Heart right ventricle (tissue), 16 donors: Measurements from ENCODE around the gene RGP1. TPM values are rescaled to one million over a fixed set of nuclear protein-coding genes. Genes with fewer than 3 reads are reported as not detected.
A peak's percentile ranks its signal among the peaks of the same experiment; 100 is the strongest.

Source experiments
- ATAC-seq, 8 donors: fragments of 200-7000 bp; cut with Tn5 transposase; one replicate each; pipeline ENCODE4 v1.9.1; 2020; ENCODE audit warnings: mild to moderate bottlenecking in 8 of 8, moderate library complexity in 8 of 8, moderate number of reproducible peaks in 1 of 8
- DNase-seq, 2 donors: peaks; one replicate each; pipeline ENCODE4 v3.0.0-alpha.2; 2020
- H3K27ac ChIP-seq, 10 donors: fragments of 200-600 bp; sonication (generic) in 2 of 10; one replicate each; pipeline versions ENCODE4 v1.5.0 to v1.8.0; 2020 to 2022; ENCODE audit warnings: mild to moderate bottlenecking in 3 of 10
- H3K27me3 ChIP-seq, 7 donors: fragments of 200-600 bp; one replicate each; pipeline ENCODE4 v1.8.0; 2021 to 2022; ENCODE audit warnings: mild to moderate bottlenecking in 2 of 7
- H3K36me3 ChIP-seq, 9 donors: fragments of 200-600 bp; sonication (generic) in 1 of 9; one replicate each; pipeline versions ENCODE4 v1.5.0 to v1.8.0; 2020 to 2022; ENCODE audit warnings: mild to moderate bottlenecking in 2 of 9
- H3K4me1 ChIP-seq, 9 donors: fragments of 200-600 bp; sonication (generic) in 1 of 9; one replicate each; pipeline versions ENCODE4 v1.5.0 to v1.8.0; 2020 to 2022; ENCODE audit warnings: mild to moderate bottlenecking in 4 of 9
- H3K4me3 ChIP-seq, 10 donors: fragments of 200-600 bp; sonication (generic) in 2 of 10; one replicate each; pipeline versions ENCODE4 v1.5.0 to v1.8.0; 2020 to 2022; ENCODE audit warnings: mild to moderate bottlenecking in 7 of 10, moderate library complexity in 2 of 10
- H3K9me3 ChIP-seq, 11 donors: fragments of 200-600 bp in 10 of 11; sonication (generic) in 2 of 11; one replicate each; pipeline versions ENCODE4 v1.5.0 to v1.8.0; 2013 to 2022; ENCODE audit warnings: mild to moderate bottlenecking in 2 of 11, control low read depth in 1 of 11, moderate library complexity in 1 of 11
- WGBS, 2 donors: extraction: QIAGEN DNeasy Blood & Tissue Kit; methylation state at CpG; one replicate each; pipeline ENCODE4 v1.1.7; 2013; ENCODE audit warnings: inconsistent platforms in 1 of 2; 5-methylcytosine and 5-hydroxymethylcytosine counted together
- intact Hi-C, 10 donors: fragments of 100-400 bp; cut with DNase I; formaldehyde crosslinking; loops; one replicate each; pipeline versions ENCODE4 v1.11.1 to v1.14.2; 2022
- polyA plus RNA-seq, 2 donors: library from polyadenylated mRNA; stranded (reverse); fragments of 200-250 nt; gene quantifications; one replicate each; pipeline ENCODE4 v1.2.3, GENCODE V29; 2013
- total RNA-seq, 10 donors: library from RNA; stranded (reverse); fragmentation: NEBNext Ultra II Directional in 3 of 10; extraction: Animal tissue kit (Norgen Biotek cat#: 25700) in 3 of 10; gene quantifications; one replicate each; pipeline versions ENCODE4 v1.2.1 to v1.2.4, GENCODE V29; 2021 to 2023
- TF ChIP-seq, protein P1 (sequence below), 9 donors: fragments of 200-600 bp; sonication (generic) in 2 of 9; IDR thresholded peaks; one replicate each; pipeline versions ENCODE4 v1.5.0 to v1.8.0; 2021 to 2022; ENCODE audit warnings: antibody characterized with exemption in 9 of 9, mild to moderate bottlenecking in 5 of 9, moderate library complexity in 1 of 9
- donor health status: Arrhythmogenic right ventricular cardiomyopathy.
- donor health status: ischemic (EF 13 %, LVEDD 7.1; RV severe dilation, severe dysfunction).
- donor health status: healthy with polysubstance abuse.
- donor health status: DM: no; HTN: yes; CAD: no.
- donor health status: DM: no; HTN: no; CAD: no.
- donor health status: ischemic (EF 25% LVEDD 6.9; RV normal size, moderate dysfunction).
- donor health status: ischemic (EF 25% LVEDD 5.7; RV mildly dilated, moderate dysfunction).
- donor health status: healthy.
- donor health status: DM: yes; HTN: yes; CAD: no.
- donor health status: Ischemic cardiomyopathy.
- donor health status: ischemic (EF 35%, LVEDD 5.7; RV mildly dilated, moderate dysfunction).
- donor health status: nonischemic (EF 11% LVEDD 7.7; RV severe dilation, severe dysfunction).
- donor health status: DM: yes; HTN: yes; CAD: no.
- donor health status: PGD.
- donor health status: ischemic (EF 29% LVEDD 5.4; RV normal size, mild dysfunction).
- donor health status: nonischemic (EF 23%, LVEDD 6.1; RV moderate dilation, normal function).

Gene RGP1
- total and polyA plus RNA-seq, 12 donors, result 8.2 to 39.4 (median 32.1) TPM

DNA sequence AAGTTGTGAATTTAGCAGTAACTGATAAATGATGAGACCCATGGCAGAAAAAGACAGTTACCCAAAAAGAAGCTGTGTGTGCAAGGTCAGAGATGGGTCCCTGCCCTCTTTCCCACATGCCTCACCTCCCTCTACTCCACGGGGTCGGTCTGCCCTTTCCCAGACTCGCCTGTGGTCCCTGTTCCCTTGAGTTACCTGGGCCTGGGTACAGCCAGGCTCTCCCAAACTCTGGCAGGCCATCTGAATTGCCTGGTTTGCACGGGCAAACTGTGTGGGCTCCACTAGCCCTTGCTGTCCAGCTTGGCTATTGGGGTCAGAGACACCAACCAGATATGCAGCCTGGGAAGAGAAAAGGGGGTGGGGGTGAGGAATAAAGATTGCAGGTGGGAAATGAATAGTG lies 40.9 kb upstream of the RGP1 start:
- WGBS, 2 donors, result 94 to 99% methylated on average over 4 of the region's 4 CpGs

DNA sequence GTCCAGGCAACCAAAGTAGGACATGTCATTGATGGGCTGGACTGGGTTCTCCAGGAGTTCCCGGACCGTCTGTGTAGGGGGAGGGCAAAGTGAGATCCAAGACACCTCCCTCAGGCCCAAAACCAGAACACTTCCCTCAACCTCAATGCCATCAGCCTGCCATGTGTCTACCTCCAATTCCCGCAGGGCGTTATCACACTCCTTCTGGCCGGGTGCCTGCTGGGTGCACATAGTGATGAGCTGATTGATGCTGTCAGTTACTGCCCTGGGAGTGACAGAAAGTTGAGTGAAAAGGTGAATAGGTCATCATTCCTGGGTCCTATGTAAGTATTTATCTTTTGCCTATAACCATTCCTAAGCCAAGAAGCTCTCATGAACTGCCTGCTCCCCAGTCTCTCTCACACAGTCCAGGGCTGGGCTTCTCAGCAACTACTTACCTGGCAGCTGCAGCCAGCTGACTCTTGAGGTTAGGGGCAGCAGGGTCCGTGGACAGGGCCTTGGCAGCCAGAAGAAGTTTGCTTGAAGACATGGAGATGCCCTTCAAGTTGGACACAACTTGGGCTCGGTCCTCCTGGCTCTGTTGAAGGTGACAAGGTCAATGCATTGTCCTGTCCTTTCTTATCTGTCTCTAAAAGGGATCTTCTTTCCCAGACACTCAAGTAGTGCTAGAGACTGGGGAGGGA lies 38.1 kb upstream of the RGP1 start:
- H3K4me3 ChIP-seq, result no peak overlapping the region
- H3K9me3 ChIP-seq, result no peaks in the 10 kb centered on the region
- no peaks in the 10 kb centered on the region for H3K27me3 ChIP-seq
- 58 to 65% methylated on average over 7 of the region's 7 CpGs for WGBS, 2 donors
- peaks cover 21 to 100% (median 96%) of the 10 kb centered on the region in 9 donors for H3K36me3 ChIP-seq
- intact Hi-C loops, result loop anchor here in 1 of 10 donors (5.0 kb wide), 1 partner anchor 1689 kb away; no protein-coding TSS in a partner anchor
- no peak overlapping the region for H3K27ac ChIP-seq
- no peaks in the 10 kb centered on the region for H3K4me1 ChIP-seq
- ATAC-seq (peak in 2 of 8 donors; percentile 5 to 17), DNase-seq (no peak)
- TF ChIP-seq, protein P1, sequence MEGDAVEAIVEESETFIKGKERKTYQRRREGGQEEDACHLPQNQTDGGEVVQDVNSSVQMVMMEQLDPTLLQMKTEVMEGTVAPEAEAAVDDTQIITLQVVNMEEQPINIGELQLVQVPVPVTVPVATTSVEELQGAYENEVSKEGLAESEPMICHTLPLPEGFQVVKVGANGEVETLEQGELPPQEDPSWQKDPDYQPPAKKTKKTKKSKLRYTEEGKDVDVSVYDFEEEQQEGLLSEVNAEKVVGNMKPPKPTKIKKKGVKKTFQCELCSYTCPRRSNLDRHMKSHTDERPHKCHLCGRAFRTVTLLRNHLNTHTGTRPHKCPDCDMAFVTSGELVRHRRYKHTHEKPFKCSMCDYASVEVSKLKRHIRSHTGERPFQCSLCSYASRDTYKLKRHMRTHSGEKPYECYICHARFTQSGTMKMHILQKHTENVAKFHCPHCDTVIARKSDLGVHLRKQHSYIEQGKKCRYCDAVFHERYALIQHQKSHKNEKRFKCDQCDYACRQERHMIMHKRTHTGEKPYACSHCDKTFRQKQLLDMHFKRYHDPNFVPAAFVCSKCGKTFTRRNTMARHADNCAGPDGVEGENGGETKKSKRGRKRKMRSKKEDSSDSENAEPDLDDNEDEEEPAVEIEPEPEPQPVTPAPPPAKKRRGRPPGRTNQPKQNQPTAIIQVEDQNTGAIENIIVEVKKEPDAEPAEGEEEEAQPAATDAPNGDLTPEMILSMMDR (IDR thresholded peaks at IDR 0.05), result no peak

More for the DNA sequence above, 40.9 kb upstream of the RGP1 start:
- Histone ChIP-seq H3K36me3 (peaks cover 19 to 100% (median 96%) of the 10 kb centered on the region in 9 donors), H3K4me1 (peaks cover 0 to 10% (median 0%) of the 10 kb centered on the region in 9 donors), H3K27me3 (no peaks in the 10 kb centered on the region), H3K4me3 (no peak overlapping the region), H3K9me3 (no peaks in the 10 kb centered on the region), H3K27ac (no peak overlapping the region)
- DNase-seq, result no peak
- intact Hi-C loops, result no loop called here
- TF ChIP-seq, protein P1 (IDR thresholded peaks at IDR 0.05), result no peak
- ATAC-seq, result no peak

DNA sequence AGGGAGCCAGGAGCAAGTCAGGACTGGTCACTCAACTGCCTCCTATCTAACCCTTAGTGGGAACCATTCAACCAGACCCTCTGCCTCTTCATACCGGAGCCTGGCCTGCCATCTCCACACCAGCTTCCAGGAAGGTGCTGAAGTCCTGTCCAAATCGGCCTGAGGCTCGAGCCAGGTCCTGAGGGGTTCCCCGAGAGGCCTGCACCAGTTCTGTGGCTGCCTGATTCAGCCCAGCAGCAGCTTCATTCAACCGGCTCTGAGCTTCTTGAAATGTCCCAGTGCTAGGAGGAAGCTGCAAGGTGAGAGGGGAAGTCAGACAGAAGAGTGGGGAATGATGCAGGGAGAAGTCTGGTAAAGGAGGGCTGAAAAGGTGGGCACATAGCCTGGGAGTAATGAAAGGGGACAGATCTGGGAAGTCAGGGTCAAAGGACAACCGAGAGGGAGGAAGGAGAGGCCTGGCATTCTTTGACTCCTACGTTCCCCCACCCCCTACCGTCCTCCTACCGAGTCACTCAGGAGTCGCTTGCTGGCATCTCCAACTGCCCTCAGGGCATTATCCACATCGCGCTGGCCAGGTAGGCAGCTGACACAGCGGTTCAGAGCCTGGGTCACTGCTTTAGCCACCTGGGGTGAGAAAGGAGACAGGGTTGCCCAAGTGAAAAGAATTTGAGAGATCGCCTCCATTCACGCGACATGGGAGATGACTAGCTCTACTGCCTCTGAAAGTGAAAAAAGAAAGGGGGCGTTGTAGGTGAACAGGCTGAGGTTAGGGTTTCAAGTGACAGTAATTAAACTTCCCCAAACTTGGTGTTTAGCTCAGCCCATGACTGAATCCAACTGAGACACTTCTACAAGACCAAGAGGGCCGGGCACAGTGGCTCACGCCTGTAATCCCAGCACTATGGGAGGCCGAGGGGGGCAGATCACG lies 37.3 kb upstream of the RGP1 start:
- H3K4me1 ChIP-seq, result no peaks in the 10 kb centered on the region
- H3K27ac ChIP-seq, result no peak overlapping the region
- intact Hi-C loops, result loop anchor here in 1 of 10 donors (5.0 kb wide), 1 partner anchor 1689 kb away; no protein-coding TSS in a partner anchor
- DNase-seq (no peak), ATAC-seq (no peak)
- peaks cover 21 to 100% (median 96%) of the 10 kb centered on the region in 9 donors for H3K36me3 ChIP-seq
- no peaks in the 10 kb centered on the region for H3K27me3 ChIP-seq
- H3K4me3 ChIP-seq, result no peak overlapping the region
- TF ChIP-seq, protein P1 (IDR thresholded peaks at IDR 0.05), result no peak
- WGBS, 2 donors, result 86 to 88% methylated on average over 21 of the region's 21 CpGs
- H3K9me3 ChIP-seq, result no peaks in the 10 kb centered on the region

DNA sequence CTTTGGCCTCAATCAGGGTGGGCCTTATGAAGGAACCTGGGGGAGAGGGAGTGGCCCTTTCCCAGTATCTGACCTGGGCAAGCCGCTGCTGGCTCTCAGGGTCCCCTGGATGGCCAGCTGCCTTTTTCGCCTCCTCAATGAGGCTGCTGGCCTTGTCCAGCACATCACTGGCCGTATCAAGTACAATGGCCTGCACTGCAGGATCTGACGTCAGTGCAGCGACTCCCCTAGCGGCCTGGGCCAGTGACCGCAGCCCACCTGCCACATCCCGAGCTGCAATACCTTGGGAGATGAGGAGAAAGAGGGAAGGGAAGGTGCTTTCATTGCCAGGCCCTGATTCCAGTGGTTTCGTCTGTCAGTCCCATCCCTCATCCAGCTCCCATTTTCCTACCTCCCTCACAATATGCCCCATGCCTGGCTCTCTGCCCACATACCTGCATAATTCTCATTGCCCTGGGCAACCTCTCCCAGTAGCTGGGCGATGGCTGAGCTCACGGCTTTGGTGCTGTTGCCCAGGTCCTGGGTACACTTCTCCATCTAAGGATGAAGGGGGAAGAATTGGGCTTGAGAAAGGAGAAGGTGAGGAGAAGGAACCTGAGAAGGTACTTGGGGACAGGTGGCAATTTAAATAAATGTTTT lies 36.2 kb upstream of the RGP1 start:
- WGBS, 2 donors, result 84 to 92% methylated on average over 11 of the region's 11 CpGs
- Histone ChIP-seq H3K36me3 (peaks cover 15 to 100% (median 96%) of the 10 kb centered on the region in 9 donors), H3K27ac (no peak overlapping the region), H3K4me3 (no peak overlapping the region), H3K9me3 (no peaks in the 10 kb centered on the region), H3K4me1 (no peaks in the 10 kb centered on the region), H3K27me3 (no peaks in the 10 kb centered on the region)
- DNase-seq (no peak), ATAC-seq (no peak)
- intact Hi-C loops, result loop anchor here in 1 of 10 donors (5.0 kb wide), 1 partner anchor 1691 kb away; no protein-coding TSS in a partner anchor
- TF ChIP-seq, protein P1 (IDR thresholded peaks at IDR 0.05), result no peak
